Upper lobe of left lung (tissue), 4 donors: ENCODE results near the gene GCC1.

Experiments used
- CTCF ChIP-seq, 6 experiments: fragments of 450-650 bp in 4 of 6; fragments of 200-600 bp in 2 of 6; sonication (generic) in 2 of 6; IDR thresholded peaks; one replicate each; pipeline ENCODE4 v1.5.1; 2016 to 2019; ENCODE audit warnings: antibody characterized with exemption in 6 of 6
- POLR2A ChIP-seq, 4 donors: fragments of 450-650 bp; IDR thresholded peaks; one replicate each; pipeline ENCODE4 v1.5.1; 2016 to 2017; ENCODE audit warnings: antibody characterized with exemption in 4 of 4, mild to moderate bottlenecking in 2 of 4

- no peak for TF ChIP-seq POLR2A (IDR thresholded peaks at IDR 0.05)
- TF ChIP-seq CTCF (IDR thresholded peaks at IDR 0.05) = no peak
Measured at GRCh38 chr7:127546313-127546712, 39.1 kb downstream of the GCC1 start.
